Measurements from ENCODE around the gene MX2.

MX2 gene

DNA sequence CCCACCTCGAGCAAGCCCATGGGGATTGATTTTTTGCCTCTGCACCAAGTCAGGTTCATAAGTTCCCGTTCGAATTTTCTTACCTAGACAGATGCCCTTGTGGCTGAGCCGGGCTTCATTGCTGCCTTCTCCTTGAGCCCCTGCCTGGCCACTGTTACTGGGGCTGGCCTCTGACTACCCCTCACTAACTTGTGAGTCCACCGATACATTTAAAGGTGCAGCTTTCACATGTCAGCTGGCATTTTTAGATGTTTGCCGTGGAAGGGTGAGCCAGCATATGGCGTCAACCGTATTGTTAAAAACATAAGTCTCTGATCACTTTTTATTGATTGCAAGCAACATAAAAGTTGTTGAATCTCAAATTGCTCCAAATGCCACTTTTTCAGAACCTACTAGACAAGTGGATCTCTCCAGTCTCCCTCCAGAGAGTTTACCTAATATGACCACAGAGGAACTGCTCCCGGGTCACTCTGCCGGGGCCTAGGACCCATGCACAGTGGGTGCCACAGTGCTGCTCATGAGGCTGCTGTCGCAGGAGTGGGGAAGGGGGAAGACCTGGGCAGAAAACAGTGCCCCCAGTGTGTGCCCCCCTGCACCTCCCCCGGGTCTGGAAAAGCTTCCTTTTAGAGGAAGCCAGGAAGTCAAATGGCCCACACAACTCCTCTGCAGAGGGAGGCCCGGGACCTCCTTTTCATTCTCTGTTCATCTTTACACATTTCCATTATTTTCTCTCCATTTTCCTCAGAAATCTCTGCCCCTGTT, 83.1 kb downstream of the MX2 start:
- DNase-seq (ENCODE audit: low read depth), result no peak
- no peak overlapping the region for H3K4me3 ChIP-seq (ENCODE audit: low read depth, low read length)
- TF ChIP-seq, protein P1, sequence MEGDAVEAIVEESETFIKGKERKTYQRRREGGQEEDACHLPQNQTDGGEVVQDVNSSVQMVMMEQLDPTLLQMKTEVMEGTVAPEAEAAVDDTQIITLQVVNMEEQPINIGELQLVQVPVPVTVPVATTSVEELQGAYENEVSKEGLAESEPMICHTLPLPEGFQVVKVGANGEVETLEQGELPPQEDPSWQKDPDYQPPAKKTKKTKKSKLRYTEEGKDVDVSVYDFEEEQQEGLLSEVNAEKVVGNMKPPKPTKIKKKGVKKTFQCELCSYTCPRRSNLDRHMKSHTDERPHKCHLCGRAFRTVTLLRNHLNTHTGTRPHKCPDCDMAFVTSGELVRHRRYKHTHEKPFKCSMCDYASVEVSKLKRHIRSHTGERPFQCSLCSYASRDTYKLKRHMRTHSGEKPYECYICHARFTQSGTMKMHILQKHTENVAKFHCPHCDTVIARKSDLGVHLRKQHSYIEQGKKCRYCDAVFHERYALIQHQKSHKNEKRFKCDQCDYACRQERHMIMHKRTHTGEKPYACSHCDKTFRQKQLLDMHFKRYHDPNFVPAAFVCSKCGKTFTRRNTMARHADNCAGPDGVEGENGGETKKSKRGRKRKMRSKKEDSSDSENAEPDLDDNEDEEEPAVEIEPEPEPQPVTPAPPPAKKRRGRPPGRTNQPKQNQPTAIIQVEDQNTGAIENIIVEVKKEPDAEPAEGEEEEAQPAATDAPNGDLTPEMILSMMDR (IDR thresholded peaks at IDR 0.05; ENCODE audit: low read depth, low read length, missing control alignments), result no peak

DNA sequence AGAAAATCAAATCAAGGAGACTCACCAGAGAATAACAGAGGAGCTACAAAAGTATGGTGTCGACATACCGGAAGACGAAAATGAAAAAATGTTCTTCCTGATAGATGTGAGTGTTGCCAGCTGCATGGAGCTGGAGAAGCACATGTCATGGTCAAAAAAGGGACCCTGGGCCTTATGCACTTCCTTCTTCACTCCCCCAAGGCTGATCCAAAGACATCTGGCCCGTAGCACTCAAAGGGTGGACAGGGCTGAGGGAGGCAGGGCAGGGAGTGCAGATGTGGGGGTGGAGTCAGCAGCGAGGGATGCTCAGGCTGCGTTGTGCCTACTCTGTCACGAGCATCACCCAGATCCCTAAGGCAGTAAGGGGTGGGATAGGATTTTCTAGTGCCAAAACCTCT, 83.6 kb downstream of the MX2 start:
- DNase-seq (ENCODE audit: low read depth), result no peak
- TF ChIP-seq, protein P1 (IDR thresholded peaks at IDR 0.05; ENCODE audit: low read depth, low read length, missing control alignments), result no peak

DNA sequence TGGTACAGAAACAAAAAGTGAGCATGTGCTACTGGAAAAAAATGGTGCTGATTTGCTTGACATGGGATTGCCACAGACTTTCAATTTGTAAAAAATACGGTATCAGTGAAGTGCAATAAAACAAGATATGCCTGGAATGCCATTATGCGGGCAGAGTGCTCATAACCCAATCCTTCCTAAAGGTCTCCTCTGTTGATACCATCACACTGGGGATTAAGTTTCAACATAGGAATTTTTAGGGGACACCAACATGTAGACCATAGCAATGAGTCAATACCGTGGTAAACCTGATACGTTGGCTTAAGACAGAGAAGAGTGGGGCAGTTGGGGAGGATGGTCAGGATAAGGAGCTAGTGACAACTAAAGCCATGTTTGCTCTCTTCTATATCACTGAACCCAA, 84.8 kb downstream of the MX2 start:
- H3K4me3 ChIP-seq (ENCODE audit: low read depth, low read length), result no peak overlapping the region
- DNase-seq (ENCODE audit: low read depth), result no peak
- TF ChIP-seq, protein P1 (IDR thresholded peaks at IDR 0.05; ENCODE audit: low read depth, low read length, missing control alignments), result no peak

More for the DNA sequence above, 83.6 kb downstream of the MX2 start:
- H3K4me3 ChIP-seq (ENCODE audit: low read depth, low read length), result no peak overlapping the region

DNA sequence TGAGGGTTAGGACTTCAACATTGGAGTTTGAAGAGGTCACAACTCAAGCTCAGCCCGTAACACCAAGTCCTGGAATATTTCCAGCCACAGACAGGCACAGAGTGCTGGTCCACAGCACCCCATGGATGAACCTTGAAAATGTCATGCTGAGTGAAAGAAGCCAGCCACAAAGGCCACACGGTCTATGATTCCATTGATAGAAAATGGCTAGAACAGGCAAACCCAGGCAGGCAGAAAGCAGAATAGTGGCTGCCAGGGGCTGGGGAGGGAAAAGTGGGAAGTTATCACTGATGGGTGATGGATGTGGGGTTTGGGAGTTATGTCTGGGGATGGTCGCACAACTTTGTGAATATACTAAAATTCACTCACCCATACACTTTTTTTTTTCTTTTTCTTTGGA, 85.5 kb downstream of the MX2 start:
- no peak overlapping the region for H3K4me3 ChIP-seq (ENCODE audit: low read depth, low read length)
- TF ChIP-seq, protein P1 (IDR thresholded peaks at IDR 0.05; ENCODE audit: low read depth, low read length, missing control alignments), result no peak
- DNase-seq (ENCODE audit: low read depth), result no peak

DNA sequence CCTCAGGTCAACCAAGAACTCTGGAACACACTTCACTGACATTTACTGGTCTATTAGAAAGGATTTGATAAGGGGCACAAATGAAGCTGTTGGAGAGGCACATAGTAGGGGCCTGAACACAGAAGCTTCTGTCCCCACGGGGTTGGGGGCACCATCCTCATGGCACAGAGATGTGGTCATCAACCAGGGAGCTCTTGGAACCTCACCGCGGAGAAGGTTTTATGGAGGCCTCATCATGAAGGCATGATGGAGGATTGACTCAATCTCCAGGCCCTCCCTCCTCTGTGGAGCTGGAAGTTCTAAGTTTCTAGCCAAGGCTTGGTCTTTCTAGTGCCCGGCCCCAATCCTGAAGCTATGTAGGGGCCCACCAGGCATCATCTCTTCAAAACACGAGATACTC, 87.8 kb downstream of the MX2 start:
- TF ChIP-seq, protein P1 (IDR thresholded peaks at IDR 0.05; ENCODE audit: low read depth, low read length, missing control alignments), result no peak
- H3K4me3 ChIP-seq (ENCODE audit: low read depth, low read length), result no peak overlapping the region
- DNase-seq (ENCODE audit: low read depth), result no peak

DNA sequence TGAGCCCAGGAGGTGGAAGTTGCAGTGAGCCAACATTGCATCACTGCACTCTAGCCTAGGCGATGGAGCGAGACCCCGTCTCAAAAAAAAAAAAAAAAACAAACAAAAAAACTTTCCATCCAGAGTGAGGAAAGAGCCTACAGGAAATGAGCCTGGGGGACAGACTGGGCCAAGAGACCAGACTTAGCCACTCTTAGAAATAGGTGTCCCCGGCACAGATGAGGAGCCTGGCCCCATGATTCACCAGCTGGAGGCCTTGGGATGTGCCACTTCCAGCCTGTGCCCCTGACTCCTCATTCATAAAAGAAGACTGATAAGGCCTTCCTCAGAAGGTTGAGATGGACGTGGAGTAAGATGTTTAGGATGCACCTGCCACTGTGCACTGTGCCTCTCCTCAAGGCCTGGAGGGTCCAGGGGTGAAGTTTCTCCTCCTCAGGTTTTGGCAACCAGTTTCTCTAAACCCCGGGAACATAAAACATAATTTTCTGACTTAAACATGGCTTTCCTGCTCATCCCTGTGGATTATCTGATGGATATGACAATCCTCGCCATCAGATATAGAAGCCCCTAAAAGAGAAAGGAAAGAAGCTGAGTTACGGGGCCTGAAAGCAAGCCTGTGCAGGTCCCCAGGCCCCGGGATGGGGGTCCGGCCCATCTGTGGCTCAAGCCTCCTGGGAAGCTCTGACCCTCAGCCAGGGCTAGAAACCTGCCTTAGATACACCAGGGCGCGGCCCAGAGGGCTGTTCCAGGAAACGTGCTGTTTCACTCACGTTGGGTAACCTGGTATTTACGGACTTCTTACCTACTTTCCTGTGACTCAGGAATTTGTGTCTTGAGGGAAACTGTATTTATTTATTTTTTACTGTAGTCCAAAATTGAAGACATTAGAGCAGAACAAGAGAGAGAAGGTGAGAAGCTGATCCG, 90.2 kb downstream of the MX2 start:
- no peak for DNase-seq (ENCODE audit: low read depth)
- no peak overlapping the region for H3K4me3 ChIP-seq (ENCODE audit: low read depth, low read length)
- TF ChIP-seq, protein P1 (IDR thresholded peaks at IDR 0.05; ENCODE audit: low read depth, low read length, missing control alignments), result no peak

Data from GM12864 (cell line).